Measurements from ENCODE around the gene KLHDC8A. TPM values are rescaled to one million over a fixed set of nuclear protein-coding genes. Genes with fewer than 3 reads are reported as not detected.
"Not testable (repeated sequence)": the region's sequence is repeated elsewhere in the genome, so short reads cannot be mapped to it uniquely, and the experiment has no call there.

Gene KLHDC8A
- polyA plus RNA-seq (2012; ENCODE audit: insufficient read depth, insufficient read length, low read depth) = 3.2 TPM

- H3K4me1 ChIP-seq = peaks cover 19% of the 10 kb centered on the region
- H3K27me3 ChIP-seq = no peaks in the 10 kb centered on the region
- no peaks in the 10 kb centered on the region for H3K9me3 ChIP-seq
- TF ChIP-seq CTCF (IDR thresholded peaks at IDR 0.05; ENCODE audit: low read depth, low read length) = no peak
- no peaks in the 10 kb centered on the region for H3K36me3 ChIP-seq
- no peak for DNase-seq
- no peak within 1 kb of the TSS for H3K4me3 ChIP-seq (ENCODE audit: low read depth, low read length)
Measured at GRCh38 chr1:205356440-205357139, at the start of gene KLHDC8A. Gene KLHDC8A (minus strand): TSS chr1:205356922. CDS start chr1:205343604, 13,318 bp downstream.

GRCh38 chr1:205406252-205406651 lies 49.5 kb upstream of the KLHDC8A start:
- DNase-seq; H3K4me3 ChIP-seq (ENCODE audit: low read depth, low read length); H3K27me3 ChIP-seq; H3K9me3 ChIP-seq; H3K36me3 ChIP-seq; H3K4me1 ChIP-seq: not testable (repeated sequence)

GRCh38 chr1:205404484-205404883 lies 47.8 kb upstream of the KLHDC8A start:
- H3K27me3 ChIP-seq; DNase-seq; H3K4me3 ChIP-seq (ENCODE audit: low read depth, low read length); H3K36me3 ChIP-seq; H3K9me3 ChIP-seq; H3K4me1 ChIP-seq: not testable (repeated sequence)

- peaks cover 7% of the 10 kb centered on the region for H3K27me3 ChIP-seq
- no peaks in the 10 kb centered on the region for H3K36me3 ChIP-seq
- H3K9me3 ChIP-seq = no peaks in the 10 kb centered on the region
- H3K4me1 ChIP-seq = no peaks in the 10 kb centered on the region
- no peak for TF ChIP-seq CTCF (IDR thresholded peaks at IDR 0.05; ENCODE audit: low read depth, low read length)
- DNase-seq = no peak
- no peak overlapping the region for H3K4me3 ChIP-seq (ENCODE audit: low read depth, low read length)
Measured at GRCh38 chr1:205398586-205398985, 41.9 kb upstream of the KLHDC8A start.

- Histone ChIP-seq H3K9me3 (no peaks in the 10 kb centered on the region), H3K4me1 (no peaks in the 10 kb centered on the region), H3K36me3 (no peaks in the 10 kb centered on the region), H3K4me3 (ENCODE audit: low read depth, low read length) (no peak overlapping the region), H3K27me3 (peaks cover 16% of the 10 kb centered on the region)
- peak; percentile 51 for DNase-seq
- TF ChIP-seq CTCF (IDR thresholded peaks at IDR 0.05; ENCODE audit: low read depth, low read length) = peak; percentile 96
Measured at GRCh38 chr1:205396967-205397616, 40.4 kb upstream of the KLHDC8A start.

- Histone ChIP-seq H3K27me3 (peaks cover 27% of the 10 kb centered on the region), H3K36me3 (no peaks in the 10 kb centered on the region), H3K4me1 (no peaks in the 10 kb centered on the region), H3K4me3 (ENCODE audit: low read depth, low read length) (no peak overlapping the region), H3K9me3 (no peaks in the 10 kb centered on the region)
- DNase-seq = no peak
- TF ChIP-seq CTCF (IDR thresholded peaks at IDR 0.05; ENCODE audit: low read depth, low read length) = no peak
Measured at GRCh38 chr1:205395616-205396015, 38.9 kb upstream of the KLHDC8A start.

- no peak for DNase-seq
- Histone ChIP-seq H3K36me3 (no peaks in the 10 kb centered on the region), H3K27me3 (peaks cover 28% of the 10 kb centered on the region), H3K4me1 (no peaks in the 10 kb centered on the region), H3K4me3 (ENCODE audit: low read depth, low read length) (no peak overlapping the region), H3K9me3 (no peaks in the 10 kb centered on the region)
- no peak for TF ChIP-seq CTCF (IDR thresholded peaks at IDR 0.05; ENCODE audit: low read depth, low read length)
Measured at GRCh38 chr1:205392650-205393049, 35.9 kb upstream of the KLHDC8A start.
